Activated CD8-positive, alpha-beta memory T cell treated with anti-CD3 and anti-CD28 coated beads for 48 hours (primary cell): ENCODE measurements around the gene TIMM22.
"Not testable (repeated sequence)": the region's sequence is repeated elsewhere in the genome, so short reads cannot be mapped to it uniquely, and the experiment has no call there.

ENCODE experiments used
- DNase-seq, 3 experiments: peaks; one replicate each; pipeline ENCODE4 v3.0.0-alpha.2; 2020; ENCODE audit warnings: low read depth in 2 of 3, low spot score in 2 of 3

Gene TIMM22

DNA sequence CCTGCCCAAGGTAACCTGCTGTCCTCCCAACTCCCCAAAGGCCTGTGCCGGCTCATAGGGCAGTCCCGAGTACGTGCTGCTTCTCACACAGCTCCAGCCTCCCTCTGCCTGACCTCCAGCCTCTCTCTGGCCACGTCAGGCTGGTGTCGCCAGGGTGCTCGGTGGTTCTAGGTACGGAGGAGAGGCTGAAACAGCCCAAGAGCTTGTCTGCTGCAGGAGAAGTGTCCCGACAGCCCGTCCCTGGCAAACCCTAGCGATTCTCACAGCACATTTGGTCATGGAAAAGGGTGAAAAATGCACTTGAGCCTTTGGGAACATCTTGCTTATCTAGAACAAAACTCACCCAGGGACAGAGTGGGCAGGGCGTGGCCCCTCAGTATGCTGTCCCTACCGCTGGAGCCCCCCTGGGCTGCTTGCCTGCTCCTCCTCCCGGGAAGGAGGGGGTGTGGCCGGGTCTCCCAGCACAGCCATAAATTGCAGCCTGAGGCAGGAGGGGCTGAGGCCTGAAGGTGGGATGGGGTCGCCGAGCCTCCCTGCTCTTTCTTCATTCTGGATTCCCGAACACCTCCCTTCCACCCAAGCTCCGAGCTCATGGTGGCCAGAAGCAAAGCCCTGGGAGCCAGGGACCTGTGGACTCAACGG, 40.4 kb downstream of the TIMM22 start:
- no peak for DNase-seq

GRCh38 chr17:1038459-1039122, 41.7 kb downstream of the TIMM22 start:
- DNase-seq: no peak

DNA sequence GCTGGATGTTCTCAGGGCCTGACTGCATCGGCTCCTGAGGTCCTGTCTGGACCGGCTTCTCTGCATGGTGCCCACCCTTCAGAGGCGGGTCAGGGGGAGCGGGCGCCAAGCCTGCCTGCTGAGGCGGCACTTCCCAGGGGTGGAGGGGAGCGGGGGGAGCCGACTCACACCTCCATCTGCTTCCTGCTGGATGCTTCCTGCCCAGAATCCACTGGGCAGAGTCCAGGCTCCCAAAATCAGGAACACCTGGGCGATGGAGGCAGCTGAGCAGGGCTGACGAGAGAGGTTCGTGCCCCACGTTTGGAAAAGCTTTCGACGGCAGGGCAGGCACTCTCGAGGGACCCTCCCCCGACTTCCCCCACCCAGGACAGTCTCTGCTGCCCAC, 42.2 kb downstream of the TIMM22 start:
- DNase-seq: no peak

GRCh38 chr17:1039511-1040215, 42.7 kb downstream of the TIMM22 start:
- DNase-seq: no peak

GRCh38 chr17:1040216-1040600, 43.3 kb downstream of the TIMM22 start:
- no peak for DNase-seq

GRCh38 chr17:1041746-1042145, 44.8 kb downstream of the TIMM22 start:
- DNase-seq: no peak

GRCh38 chr17:1042486-1042885, 45.6 kb downstream of the TIMM22 start:
- DNase-seq: no peak

- DNase-seq: no peak
Observed at GRCh38 chr17:1043601-1044251, 46.8 kb downstream of the TIMM22 start.

DNA sequence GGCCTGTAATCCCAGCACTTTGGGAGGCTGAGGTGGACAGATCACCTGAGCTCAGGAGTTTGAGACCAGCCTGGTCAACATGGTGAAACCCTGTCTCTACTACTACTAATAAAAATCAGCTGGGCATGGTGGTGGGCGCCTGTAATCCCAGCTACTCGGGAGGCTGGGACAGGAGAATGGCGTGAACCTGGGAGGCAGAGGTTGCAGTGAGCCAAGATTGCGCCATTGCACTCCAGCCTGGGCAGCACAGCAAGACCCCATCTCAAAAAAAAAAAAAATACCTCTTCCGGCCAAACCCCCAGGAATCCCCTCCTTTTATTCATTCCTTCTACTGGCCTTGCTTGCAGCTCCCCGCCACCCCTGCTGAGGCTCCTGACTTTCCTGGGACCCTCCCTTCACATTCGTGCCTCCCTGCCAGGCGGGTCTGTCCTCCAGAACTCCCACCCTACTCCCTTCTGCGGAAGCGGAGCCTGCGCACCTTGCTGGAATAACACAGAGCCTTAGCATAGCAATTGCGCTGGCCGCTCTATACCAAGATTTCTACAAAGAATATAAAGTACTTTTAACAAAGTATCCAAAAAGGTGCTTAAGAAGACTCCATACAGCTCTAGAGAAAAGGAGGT, 47.6 kb downstream of the TIMM22 start:
- not testable (repeated sequence) for DNase-seq

GRCh38 chr17:1045456-1045855, 48.5 kb downstream of the TIMM22 start:
- DNase-seq: no peak

- DNase-seq: no peak
Observed at GRCh38 chr17:1047177-1047878, 50.4 kb downstream of the TIMM22 start.

DNA sequence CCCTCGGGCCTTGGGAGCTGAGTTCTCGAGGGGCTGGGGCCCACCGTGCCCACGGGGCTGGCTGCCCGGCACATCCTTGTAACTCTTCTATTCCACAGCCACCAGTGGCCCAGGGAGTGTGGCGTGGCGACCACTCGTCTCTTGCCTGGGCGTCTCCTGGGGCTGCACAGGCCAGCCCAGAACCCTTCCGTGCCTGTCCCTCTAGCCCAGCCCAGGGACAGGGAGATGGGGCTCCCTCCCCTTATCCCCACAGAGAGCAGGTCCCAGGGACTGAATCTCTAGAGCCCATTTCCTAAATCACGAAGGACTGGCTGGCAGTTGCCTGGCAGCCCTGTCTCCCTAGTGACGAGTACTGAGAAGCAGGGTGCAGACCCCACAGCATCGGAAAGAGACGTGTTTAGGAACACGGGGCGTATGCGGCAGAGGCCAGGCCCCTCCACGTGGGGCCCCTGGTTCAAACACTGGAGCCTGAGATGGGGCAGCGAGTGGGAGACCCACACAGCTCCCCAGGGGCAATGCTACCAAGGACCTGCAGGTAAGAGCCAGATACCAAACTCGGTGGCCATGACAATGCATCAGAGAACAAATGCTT, 51.0 kb downstream of the TIMM22 start:
- no peak for DNase-seq

DNA sequence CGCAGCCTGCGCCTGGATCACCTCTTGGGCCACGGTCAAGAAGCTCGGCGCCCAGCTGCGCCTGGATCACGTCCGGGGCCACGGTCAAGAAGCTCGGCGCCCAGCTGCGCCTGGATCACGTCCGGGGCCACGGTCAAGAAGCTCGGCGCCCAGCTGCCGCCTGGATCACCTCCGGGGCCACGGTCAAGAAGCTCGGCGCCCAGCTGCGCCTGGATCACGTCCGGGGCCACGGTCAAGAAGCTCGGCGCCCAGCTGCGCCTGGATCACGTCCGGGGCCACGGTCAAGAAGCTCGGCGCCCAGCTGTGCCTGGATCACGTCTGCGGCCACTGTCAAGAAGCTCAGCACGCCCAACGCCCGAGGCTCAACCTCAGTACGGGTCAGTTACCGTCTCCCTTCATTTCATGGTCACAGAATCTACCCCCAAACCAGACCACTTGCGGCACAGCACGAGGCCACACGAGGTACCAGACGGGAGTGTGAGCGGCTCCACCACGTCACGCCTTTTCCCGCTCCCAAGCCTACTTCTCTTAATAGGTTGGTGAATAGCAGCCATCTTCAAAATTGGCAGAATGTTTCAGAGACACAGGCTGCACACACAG, 51.7 kb downstream of the TIMM22 start:
- DNase-seq: not testable (repeated sequence)

GRCh38 chr17:1049446-1050225, 52.7 kb downstream of the TIMM22 start:
- DNase-seq: no peak

DNA sequence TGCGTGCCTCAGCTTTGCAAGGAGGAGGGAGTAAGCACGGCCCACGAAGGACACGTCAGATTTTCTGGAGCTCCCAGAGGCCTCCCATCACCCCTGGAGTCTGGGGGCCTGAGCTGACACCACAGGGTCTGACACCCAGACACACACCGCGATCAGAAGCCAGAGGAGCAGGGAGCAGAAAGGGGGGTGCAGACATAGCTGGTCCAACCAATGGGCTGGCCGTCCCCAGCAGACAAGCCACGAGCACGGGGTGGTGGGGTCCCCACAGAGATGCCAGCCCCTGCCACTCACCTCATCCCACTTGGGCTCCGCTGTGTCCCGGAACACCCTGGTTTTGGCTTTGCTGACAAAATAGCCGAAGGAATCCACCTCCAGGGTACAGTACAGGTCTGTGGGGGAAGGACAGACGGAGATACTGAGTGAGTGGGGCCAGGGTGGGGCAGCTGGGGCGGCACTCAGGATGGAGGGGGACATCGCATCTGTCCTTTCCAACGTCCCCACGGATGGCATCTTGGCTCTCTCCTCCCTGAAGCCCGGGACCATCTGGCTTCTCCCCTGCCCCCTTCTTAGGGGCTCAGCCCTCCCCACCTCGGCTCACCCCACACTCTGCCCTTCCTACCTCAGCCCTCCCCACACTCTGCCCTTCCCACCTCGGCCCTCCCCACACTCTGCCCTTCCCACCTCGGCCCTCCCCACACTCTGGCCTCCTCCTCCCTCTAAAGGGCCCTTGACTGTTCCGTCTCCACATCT, 53.5 kb downstream of the TIMM22 start:
- no peak for DNase-seq

DNA sequence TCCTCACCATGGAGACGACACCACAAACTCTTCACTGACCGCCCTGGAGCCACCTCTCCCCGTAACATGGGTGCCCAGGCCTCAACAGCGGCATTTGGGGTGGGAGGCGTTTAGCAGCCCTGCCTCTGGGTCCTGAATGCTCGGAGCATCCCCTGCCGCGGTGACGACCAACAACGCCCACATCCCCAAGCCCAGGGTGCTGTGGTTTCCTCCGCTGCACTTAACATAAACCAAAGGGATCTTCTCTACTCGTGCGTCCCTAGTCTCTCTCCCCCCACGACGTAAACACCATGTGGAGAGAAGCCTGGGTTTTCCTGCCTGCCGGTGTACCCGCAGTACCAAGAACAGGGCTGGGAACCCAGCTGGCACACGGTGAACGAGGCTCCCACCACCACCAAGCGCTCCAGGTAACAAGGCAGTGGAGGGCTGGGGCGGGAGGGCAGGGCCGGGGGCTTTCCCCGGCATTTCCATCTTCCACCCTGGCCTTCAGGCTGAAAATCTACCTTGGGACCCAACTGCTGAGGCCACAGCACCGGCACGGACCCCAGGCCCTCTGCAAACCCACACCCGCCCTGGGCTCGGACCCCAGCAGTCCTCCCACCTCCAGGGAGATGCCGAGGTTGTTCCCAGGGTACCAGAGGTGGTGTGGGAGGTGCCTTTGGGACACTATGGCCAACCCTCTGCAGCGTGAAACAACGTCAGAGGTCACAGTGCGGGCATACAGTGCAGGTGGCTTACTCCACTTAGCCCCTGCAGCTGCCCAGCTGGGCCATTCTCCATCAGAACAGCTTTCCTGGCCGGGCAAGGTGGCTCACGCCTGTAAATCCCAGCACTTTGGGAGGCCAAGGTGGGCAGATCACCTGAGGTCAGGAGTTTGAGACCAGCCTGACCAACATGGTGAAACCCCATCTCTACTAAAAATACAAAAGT, 54.3 kb downstream of the TIMM22 start:
- no peak for DNase-seq
